IPS-15b (cell line): Measurements from ENCODE around the gene TECTA.

Source experiments
- H3K27me3 ChIP-seq: one replicate; pipeline ENCODE4 v1.6.1; 2013; ENCODE audit warnings: low read length; ENCODE audit not compliant: control insufficient read depth, insufficient read depth
- H3K36me3 ChIP-seq: one replicate; pipeline ENCODE4 v1.6.1; 2013; ENCODE audit warnings: low read length; ENCODE audit not compliant: control insufficient read depth, insufficient read depth
- H3K4me1 ChIP-seq: one replicate; pipeline ENCODE4 v1.6.1; 2013; ENCODE audit warnings: mild to moderate bottlenecking, low read length; ENCODE audit not compliant: control insufficient read depth, insufficient read depth
- H3K4me3 ChIP-seq: one replicate; pipeline ENCODE4 v1.5.1; 2013; ENCODE audit warnings: low read depth, low read length
- H3K9ac ChIP-seq: one replicate; pipeline ENCODE4 v1.6.1; 2013; ENCODE audit warnings: low read depth, mild to moderate bottlenecking, low read length
- H3K9me3 ChIP-seq: one replicate; pipeline ENCODE4 v1.6.1; 2013; ENCODE audit warnings: mild to moderate bottlenecking, low read length; ENCODE audit not compliant: control insufficient read depth, insufficient read depth

TECTA gene

GRCh38 chr11:121067962-121068647, 32.9 kb upstream of the TECTA start:
- Histone ChIP-seq H3K36me3 (no peaks in the 10 kb centered on the region), H3K27me3 (no peaks in the 10 kb centered on the region), H3K4me3 (no peak overlapping the region), H3K9me3 (no peaks in the 10 kb centered on the region), H3K9ac (no peak overlapping the region), H3K4me1 (no peaks in the 10 kb centered on the region)

GRCh38 chr11:121068787-121069186, 32.3 kb upstream of the TECTA start:
- H3K36me3 ChIP-seq, result no peaks in the 10 kb centered on the region
- no peaks in the 10 kb centered on the region for H3K27me3 ChIP-seq
- H3K4me3 ChIP-seq, result no peak overlapping the region
- H3K9me3 ChIP-seq, result no peaks in the 10 kb centered on the region
- H3K4me1 ChIP-seq, result no peaks in the 10 kb centered on the region
- H3K9ac ChIP-seq, result no peak overlapping the region

GRCh38 chr11:121070951-121071845, 29.8 kb upstream of the TECTA start:
- Histone ChIP-seq H3K27me3 (no peaks in the 10 kb centered on the region), H3K4me3 (no peak overlapping the region), H3K9me3 (no peaks in the 10 kb centered on the region), H3K36me3 (no peaks in the 10 kb centered on the region), H3K4me1 (no peaks in the 10 kb centered on the region), H3K9ac (no peak overlapping the region)

- H3K4me3 ChIP-seq, result no peak overlapping the region
- H3K9me3 ChIP-seq, result no peaks in the 10 kb centered on the region
- H3K9ac ChIP-seq, result no peak overlapping the region
- H3K36me3 ChIP-seq, result no peaks in the 10 kb centered on the region
- H3K27me3 ChIP-seq, result no peaks in the 10 kb centered on the region
- no peaks in the 10 kb centered on the region for H3K4me1 ChIP-seq
These were observed 29.1 kb upstream of the TECTA start for GRCh38 chr11:121071846-121072450.

- H3K9me3 ChIP-seq, result no peaks in the 10 kb centered on the region
- no peaks in the 10 kb centered on the region for H3K4me1 ChIP-seq
- no peak overlapping the region for H3K9ac ChIP-seq
- H3K36me3 ChIP-seq, result no peaks in the 10 kb centered on the region
- no peak overlapping the region for H3K4me3 ChIP-seq
- no peaks in the 10 kb centered on the region for H3K27me3 ChIP-seq
These were observed 19.7 kb upstream of the TECTA start for GRCh38 chr11:121081321-121081720.

GRCh38 chr11:121082219-121082618, 18.8 kb upstream of the TECTA start:
- H3K4me3 ChIP-seq, result no peak overlapping the region
- H3K9ac ChIP-seq, result no peak overlapping the region
- no peaks in the 10 kb centered on the region for H3K4me1 ChIP-seq
- no peaks in the 10 kb centered on the region for H3K27me3 ChIP-seq
- H3K9me3 ChIP-seq, result no peaks in the 10 kb centered on the region
- no peaks in the 10 kb centered on the region for H3K36me3 ChIP-seq

- Histone ChIP-seq H3K36me3 (no peaks in the 10 kb centered on the region), H3K27me3 (no peaks in the 10 kb centered on the region), H3K9ac (no peak overlapping the region), H3K4me3 (no peak overlapping the region), H3K4me1 (no peaks in the 10 kb centered on the region), H3K9me3 (no peaks in the 10 kb centered on the region)
These were observed 18.4 kb upstream of the TECTA start for GRCh38 chr11:121082670-121083069.

- Histone ChIP-seq H3K27me3 (no peaks in the 10 kb centered on the region), H3K9ac (no peak overlapping the region), H3K9me3 (no peaks in the 10 kb centered on the region), H3K4me3 (no peak overlapping the region), H3K4me1 (no peaks in the 10 kb centered on the region), H3K36me3 (no peaks in the 10 kb centered on the region)
These were observed 14.2 kb upstream of the TECTA start for GRCh38 chr11:121086866-121087265.

- H3K27me3 ChIP-seq, result no peaks in the 10 kb centered on the region
- no peaks in the 10 kb centered on the region for H3K4me1 ChIP-seq
- no peak overlapping the region for H3K4me3 ChIP-seq
- H3K36me3 ChIP-seq, result no peaks in the 10 kb centered on the region
- no peak overlapping the region for H3K9ac ChIP-seq
- H3K9me3 ChIP-seq, result no peaks in the 10 kb centered on the region
These were observed 11.5 kb upstream of the TECTA start for GRCh38 chr11:121089566-121089965.

GRCh38 chr11:121090145-121090721, 10.8 kb upstream of the TECTA start:
- Histone ChIP-seq H3K4me1 (no peaks in the 10 kb centered on the region), H3K36me3 (no peaks in the 10 kb centered on the region), H3K27me3 (no peaks in the 10 kb centered on the region), H3K9me3 (no peaks in the 10 kb centered on the region), H3K4me3 (no peak overlapping the region), H3K9ac (no peak overlapping the region)

- Histone ChIP-seq H3K36me3 (no peaks in the 10 kb centered on the region), H3K4me1 (no peaks in the 10 kb centered on the region), H3K9me3 (no peaks in the 10 kb centered on the region), H3K27me3 (no peaks in the 10 kb centered on the region), H3K4me3 (no peak overlapping the region), H3K9ac (no peak overlapping the region)
These were observed 9.4 kb upstream of the TECTA start for GRCh38 chr11:121091492-121092152.
